Cortex of kidney (tissue), 1 donor: ENCODE measurements around the gene IFIT5.
"Not testable (repeated sequence)": the region's sequence is repeated elsewhere in the genome, so short reads cannot be mapped to it uniquely, and the experiment has no call there.

Experiments
- DNase-seq: peaks from one replicate; lab custom pipeline; 2025; lab: John Stamatoyannopoulos, UW

IFIT5 gene

GRCh38 chr10:89393898-89394297 is 20.5 kb upstream of the IFIT5 start:
- no peak for DNase-seq

- DNase-seq = no peak
These were observed 19.2 kb upstream of the IFIT5 start for GRCh38 chr10:89395141-89395540.

- no peak for DNase-seq
These were observed 16.2 kb upstream of the IFIT5 start for GRCh38 chr10:89398003-89398749.

GRCh38 chr10:89399956-89400355 is 14.4 kb upstream of the IFIT5 start:
- DNase-seq = no peak

DNA sequence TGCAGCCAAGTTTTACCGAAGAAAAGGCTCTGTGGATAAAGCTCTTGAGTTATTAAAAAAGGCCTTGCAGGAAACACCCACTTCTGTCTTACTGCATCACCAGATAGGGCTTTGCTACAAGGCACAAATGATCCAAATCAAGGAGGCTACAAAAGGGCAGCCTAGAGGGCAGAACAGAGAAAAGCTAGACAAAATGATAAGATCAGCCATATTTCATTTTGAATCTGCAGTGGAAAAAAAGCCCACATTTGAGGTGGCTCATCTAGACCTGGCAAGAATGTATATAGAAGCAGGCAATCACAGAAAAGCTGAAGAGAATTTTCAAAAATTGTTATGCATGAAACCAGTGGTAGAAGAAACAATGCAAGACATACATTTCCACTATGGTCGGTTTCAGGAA is 11.3 kb upstream of the IFIT5 start:
- no peak for DNase-seq

GRCh38 chr10:89404104-89405047 is 10.0 kb upstream of the IFIT5 start:
- DNase-seq = no peak

DNA sequence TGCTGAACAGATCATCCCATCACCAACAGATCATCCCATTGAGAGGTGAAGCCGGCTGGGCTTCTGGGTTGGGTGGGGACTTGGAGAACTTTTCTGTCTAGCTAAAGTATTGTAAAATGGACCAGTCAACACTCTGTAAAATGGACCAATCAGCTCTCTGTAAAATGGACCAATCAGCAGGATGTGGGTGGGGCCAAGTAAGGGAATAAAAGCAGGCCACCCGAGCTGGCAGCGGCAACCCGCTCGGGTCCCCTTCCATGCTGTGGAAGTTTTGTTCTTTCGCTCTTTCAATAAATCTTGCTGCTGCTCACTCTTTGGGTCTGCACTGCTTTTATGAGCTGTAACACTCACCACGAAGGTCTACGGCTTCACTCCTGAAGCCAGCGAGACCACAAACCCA is 8.2 kb upstream of the IFIT5 start:
- not testable (repeated sequence) for DNase-seq

- not testable (repeated sequence) for DNase-seq
These were observed 6.6 kb upstream of the IFIT5 start for GRCh38 chr10:89407792-89408191.

DNA sequence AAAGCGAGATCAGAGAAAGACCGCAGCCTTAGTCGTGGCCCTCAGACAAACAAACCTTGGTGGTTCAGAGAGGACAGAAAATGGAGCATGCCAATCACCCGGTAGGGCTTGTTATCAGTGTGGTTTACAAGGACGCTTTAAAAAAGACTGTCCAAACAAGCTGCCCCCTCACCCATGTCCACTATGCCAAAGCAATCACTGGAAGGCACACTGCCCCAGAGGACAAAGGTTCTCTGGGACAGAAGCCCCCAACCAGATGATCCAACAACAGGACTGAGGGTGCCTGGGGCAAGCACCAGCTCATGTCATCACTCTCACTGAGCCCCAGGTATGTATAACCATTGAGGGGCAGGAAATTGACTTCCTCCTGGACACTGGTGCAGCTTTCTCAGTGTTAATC is 5.1 kb upstream of the IFIT5 start:
- DNase-seq = not testable (repeated sequence)

DNA sequence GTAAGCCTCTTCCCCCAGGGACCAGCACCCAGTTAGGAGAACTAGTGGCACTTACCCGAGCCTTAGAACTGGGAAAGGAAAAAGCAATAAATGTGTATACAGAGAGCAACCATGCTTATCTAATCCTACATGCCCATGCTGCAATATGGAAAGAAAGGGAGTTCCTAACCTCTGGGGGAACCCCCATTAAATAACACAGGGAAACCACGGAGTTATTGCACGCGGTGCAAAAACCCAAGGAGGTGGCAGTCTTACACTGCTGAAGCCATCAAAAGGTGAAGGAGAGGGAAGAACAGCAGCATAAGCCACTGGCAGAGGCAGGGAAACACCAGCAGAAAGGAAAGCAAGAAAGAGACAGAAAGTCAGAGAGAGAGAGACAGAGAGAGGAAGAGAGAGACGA is 3.8 kb upstream of the IFIT5 start:
- DNase-seq = not testable (repeated sequence)

GRCh38 chr10:89411135-89411534 is 3.2 kb upstream of the IFIT5 start:
- not testable (repeated sequence) for DNase-seq

- not testable (repeated sequence) for DNase-seq
These were observed 2.1 kb upstream of the IFIT5 start for GRCh38 chr10:89412276-89412675.

DNA sequence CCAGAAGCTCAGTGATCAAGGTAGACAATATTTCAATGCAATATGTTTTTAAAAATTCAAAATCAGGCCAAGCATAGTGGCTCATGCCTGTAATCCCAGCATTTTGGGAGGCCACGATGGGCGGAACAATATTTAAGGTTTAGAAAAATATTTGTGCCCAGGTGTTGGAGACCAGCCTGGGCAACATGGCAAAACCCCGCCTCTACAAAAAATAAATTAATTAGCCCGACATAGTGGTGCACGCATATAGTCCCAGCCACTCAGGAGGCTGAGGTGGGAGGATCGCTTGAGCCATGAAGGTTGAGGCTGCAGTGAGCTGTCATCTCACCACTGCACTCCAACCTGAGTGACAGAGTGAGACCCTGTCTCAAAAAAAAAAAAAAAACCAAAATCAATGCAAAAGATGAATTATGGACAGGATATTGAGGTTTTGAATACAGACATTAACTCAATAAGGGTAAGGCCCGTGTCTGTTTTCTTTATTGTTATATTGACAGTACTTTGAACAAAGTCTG is 913 bp upstream of the IFIT5 start:
- DNase-seq = no peak

DNA sequence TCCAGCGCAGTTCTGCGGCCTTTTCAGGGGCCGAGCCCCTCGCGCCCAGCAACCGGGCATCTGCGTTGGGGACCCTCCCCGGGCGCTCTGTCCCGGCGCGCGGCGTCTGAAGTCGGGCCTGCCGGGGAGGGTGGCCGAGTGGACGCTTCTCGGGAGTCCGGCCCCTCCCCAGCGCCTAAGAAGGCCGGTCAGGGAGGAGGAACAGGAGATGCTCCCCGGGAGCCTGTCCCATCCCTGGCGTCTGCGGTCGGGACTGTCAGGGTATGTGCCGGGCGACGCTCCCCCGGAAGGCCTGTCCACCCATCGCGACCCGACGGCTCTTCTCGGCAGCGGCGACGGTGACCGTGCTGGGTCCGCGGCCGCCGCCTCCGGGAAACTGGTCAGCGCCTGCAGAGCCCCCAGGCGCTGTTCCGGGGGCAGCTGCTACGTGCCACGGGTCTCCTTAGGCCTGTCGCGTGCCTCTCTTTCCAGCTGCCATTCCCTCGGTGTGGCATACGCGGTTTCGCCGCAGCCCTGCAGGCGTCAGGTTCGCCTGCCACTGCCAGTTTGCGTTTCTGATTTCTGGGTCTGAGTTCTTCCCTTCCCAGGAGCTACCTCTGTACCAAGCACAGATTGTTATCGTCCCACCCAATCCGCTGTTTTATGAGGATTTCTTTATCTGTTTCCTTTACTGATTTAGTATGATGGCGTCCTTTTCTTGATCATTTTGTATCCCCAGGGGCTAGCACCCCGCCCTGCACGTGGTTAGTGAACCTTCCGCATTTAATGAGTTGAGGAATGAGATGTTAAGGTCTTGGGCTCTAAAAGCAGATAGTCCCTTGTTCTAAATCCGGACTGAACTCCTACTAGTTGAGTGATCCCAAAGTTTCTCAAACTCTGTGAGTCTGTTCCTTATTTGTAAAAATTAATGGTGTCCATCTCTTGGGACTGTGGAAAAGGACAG is 782 bp downstream of the IFIT5 start:
- DNase-seq = no peak

DNA sequence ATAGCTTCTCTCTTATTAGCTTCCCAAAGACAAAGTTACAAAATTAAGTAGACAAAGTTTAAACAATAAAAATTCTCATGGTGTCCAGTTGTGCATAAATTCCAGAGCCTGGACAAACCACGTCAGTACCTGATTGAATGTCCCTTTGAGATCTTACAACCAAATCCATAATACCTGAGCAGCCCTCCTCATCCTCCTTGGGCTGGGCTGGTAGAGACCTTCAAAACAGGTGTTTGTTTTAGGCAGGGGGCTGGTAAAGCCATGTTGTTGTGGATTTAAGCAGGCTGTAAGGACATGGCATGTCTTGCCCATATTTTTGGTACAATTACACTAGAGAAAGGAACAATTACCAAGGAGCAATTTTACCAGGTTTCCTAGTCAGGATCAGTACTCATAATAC is 2.1 kb downstream of the IFIT5 start:
- DNase-seq = no peak

DNA sequence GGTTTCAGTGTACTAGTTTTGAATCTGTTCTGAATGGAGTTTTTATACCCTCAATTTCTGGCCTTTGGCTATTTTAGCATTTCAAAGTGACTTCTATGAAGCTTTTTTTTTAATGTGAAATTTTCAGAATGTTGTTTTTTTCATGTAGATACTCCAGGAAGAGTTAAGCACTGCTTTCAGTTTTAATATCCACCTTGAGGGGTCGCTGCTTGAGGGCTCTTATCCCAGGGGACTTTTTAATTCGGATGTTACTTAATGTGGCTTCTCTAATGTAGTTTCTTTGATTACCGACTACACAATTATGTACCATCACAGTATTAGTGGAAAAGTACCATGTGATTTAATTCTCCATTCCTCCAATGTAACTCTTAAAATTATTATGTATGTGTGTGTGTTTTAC is 5.2 kb downstream of the IFIT5 start:
- no peak for DNase-seq

DNA sequence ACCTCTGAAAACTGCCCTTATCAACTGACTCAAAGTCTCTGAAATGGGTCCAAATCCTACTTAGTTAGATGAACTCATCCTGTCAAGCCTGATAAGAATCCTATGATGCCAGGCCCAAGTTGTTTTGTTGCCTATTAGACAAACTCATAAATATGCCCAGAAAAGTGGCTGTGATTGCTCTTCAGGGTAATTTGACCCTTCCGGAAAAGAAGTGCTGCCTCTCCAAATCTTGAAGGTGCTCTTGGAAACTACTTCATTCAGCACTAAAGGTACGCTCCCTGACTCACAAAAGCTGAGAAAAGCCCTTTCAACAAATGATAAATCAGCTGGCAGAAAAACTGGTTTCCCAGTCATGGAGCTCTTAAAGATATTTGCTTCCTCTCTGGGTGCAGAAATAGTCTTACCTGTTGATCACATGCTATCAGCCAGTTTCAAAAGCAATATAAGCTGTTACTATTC is 6.7 kb downstream of the IFIT5 start:
- no peak for DNase-seq

DNA sequence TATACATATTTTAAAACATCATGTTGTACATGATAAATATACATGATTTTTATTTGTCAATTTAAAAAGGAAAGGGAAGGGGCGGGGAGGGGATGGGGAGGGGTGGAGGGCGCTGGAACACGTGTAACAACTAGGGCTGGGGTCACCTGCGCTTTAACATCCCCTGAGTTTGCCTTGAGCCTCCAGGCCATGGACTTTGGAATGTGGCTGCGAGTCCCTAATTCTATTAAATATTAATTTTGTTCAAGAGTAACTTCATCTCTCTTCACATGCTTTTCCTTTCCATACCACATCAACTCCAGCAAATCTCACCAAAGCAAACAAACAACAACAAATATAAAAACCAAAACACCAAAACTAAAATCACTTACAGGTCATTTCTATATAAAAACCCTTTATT is 10.6 kb downstream of the IFIT5 start:
- no peak for DNase-seq

DNA sequence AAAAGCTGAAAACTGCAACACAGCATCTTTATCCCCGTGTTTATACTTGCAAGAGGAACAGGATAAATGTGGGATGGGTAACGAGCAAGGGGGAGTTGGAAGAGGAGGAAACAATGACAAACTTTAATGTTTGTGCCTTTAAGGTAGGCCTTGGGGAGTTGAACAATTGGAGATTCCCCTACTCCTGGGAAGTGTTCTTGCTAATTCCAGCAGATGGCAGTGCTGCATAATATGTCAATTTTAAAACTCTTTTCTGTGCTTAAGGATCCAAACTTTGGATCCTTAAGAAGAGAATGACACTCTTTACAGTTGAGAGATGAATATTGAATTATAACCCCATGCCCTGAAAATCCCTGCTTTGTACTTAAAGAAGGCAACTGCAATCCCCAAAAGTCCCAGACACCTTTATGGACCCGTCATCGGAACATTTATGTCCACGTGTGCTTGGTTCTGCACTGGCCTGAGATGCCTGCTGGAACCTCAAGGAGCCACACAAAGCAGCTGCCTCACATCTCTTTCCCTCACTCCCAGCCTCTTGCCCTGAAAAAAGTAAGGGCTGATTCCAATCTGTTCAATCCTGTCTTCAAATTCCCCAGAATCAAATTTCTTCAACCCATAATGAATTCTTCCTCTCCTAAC is 12.0 kb downstream of the IFIT5 start:
- no peak for DNase-seq

- DNase-seq = no peak
These were observed 13.3 kb downstream of the IFIT5 start for GRCh38 chr10:89427629-89428028.

GRCh38 chr10:89428877-89429276 is 14.5 kb downstream of the IFIT5 start:
- no peak for DNase-seq
